GM12878 (cell line): ENCODE data around the gene FUT6.

Source experiments
- EP300 ChIP-seq, 2 experiments: fragments of 150-350 bp in 1 of 2; IDR thresholded peaks; 2 replicates each; pipeline ENCODE4 v1.6.1; 2011 to 2012; ENCODE audit warnings: low read depth in 2 of 2, low read length in 2 of 2, borderline replicate concordance in 1 of 2, improper control_type of control experiment in 1 of 2, inconsistent platforms in 1 of 2; ENCODE audit not compliant: control insufficient read depth in 1 of 2
- GATAD2B ChIP-seq: fragments of 450-650 bp; conservative IDR thresholded peaks from 2 replicates; pipeline ENCODE4 v1.6.1; 2017; ENCODE audit warnings: low read depth, mild to moderate bottlenecking, moderate library complexity
- POLR2AphosphoS5 ChIP-seq: IDR thresholded peaks from 2 replicates; pipeline ENCODE4 v1.6.1; 2011; ENCODE audit warnings: mild to moderate bottlenecking, low read length, inconsistent platforms
- SMC3 ChIP-seq: IDR thresholded peaks from 2 replicates; pipeline ENCODE4 v1.6.1; 2011; ENCODE audit warnings: low read length, improper control_type of control experiment, borderline replicate concordance
- SREBF2 ChIP-seq: IDR thresholded peaks from 2 replicates; pipeline ENCODE4 v1.6.1; 2012; ENCODE audit warnings: mild to moderate bottlenecking, low read length
- TF ChIP-seq, protein P1 (sequence below), 3 experiments: IDR thresholded peaks in 2 of 3; conservative IDR thresholded peaks in 1 of 3; 2 replicates each; pipeline ENCODE4 v1.5.1; 2011; ENCODE audit warnings: low read depth in 3 of 3, low read length in 3 of 3, mild to moderate bottlenecking in 3 of 3, control low read depth in 2 of 3, moderate library complexity in 2 of 3, inconsistent platforms in 1 of 3, mixed read lengths in 1 of 3; ENCODE audit not compliant: control insufficient read depth in 2 of 3, insufficient read depth in 1 of 3; ENCODE audit errors: extremely low read depth in 1 of 3

DNA sequence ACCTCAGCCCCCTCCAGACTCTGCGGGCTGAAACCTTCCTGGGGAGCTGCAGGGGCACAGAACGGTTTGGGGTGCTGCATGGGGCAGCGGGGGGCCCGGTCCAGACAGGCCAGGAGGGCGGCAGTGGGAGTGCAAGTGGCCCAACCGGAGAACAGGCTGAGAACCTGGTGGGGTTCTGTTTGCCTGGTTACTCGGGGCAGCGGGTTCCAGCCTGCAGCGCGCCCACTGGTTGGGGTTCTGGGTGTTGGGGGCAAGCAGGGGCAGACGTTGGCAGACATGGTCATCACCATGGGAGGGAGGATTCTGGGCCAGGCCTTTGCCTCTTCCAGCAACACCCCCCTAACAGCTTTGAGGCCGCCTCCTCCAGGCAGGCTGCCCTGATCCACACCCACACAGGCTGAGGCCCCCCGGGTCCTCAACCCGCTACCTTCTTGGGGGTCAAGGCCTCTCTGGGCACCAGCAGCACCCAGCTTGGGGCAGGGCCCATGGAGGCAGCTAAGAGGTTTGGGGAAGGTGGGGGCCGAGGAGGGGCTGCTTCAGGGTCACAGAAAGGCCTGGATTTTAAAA is 54.8 kb downstream of the FUT6 start, which contains the start of gene PRR22:
- TF ChIP-seq POLR2AphosphoS5 (no peak), EP300 (IDR thresholded peaks at IDR 0.05; ENCODE audit: borderline replicate concordance in 1 of 2, control insufficient read depth in 1 of 2, low read depth in 2 of 2, low read length in 2 of 2) (no peak), SMC3 (no peak), SREBF2 (no peak), GATAD2B (no peak)
- TF ChIP-seq, protein P1, sequence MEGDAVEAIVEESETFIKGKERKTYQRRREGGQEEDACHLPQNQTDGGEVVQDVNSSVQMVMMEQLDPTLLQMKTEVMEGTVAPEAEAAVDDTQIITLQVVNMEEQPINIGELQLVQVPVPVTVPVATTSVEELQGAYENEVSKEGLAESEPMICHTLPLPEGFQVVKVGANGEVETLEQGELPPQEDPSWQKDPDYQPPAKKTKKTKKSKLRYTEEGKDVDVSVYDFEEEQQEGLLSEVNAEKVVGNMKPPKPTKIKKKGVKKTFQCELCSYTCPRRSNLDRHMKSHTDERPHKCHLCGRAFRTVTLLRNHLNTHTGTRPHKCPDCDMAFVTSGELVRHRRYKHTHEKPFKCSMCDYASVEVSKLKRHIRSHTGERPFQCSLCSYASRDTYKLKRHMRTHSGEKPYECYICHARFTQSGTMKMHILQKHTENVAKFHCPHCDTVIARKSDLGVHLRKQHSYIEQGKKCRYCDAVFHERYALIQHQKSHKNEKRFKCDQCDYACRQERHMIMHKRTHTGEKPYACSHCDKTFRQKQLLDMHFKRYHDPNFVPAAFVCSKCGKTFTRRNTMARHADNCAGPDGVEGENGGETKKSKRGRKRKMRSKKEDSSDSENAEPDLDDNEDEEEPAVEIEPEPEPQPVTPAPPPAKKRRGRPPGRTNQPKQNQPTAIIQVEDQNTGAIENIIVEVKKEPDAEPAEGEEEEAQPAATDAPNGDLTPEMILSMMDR (IDR thresholded peaks at IDR 0.05 in 2 of 3, conservative IDR thresholded peaks at IDR 0.05 in 1 of 3; ENCODE audit: control insufficient read depth in 2 of 3, extremely low read depth in 1 of 3, insufficient read depth in 1 of 3, low read depth in 3 of 3, low read length in 3 of 3), result no peak
